HG03159 (cell line): ENCODE measurements around the gene MRTFB.
"Not testable (repeated sequence)": the region's sequence is repeated elsewhere in the genome, so short reads cannot be mapped to it uniquely, and the experiment has no call there.

Source experiments
- ATAC-seq: cut with Tn5 transposase; IDR thresholded peaks from one replicate; pipeline ENCODE4 v1.9.1; 2021; ENCODE audit warnings: mild to moderate bottlenecking, moderate library complexity; ENCODE audit not compliant: unreplicated experiment

Gene MRTFB

DNA sequence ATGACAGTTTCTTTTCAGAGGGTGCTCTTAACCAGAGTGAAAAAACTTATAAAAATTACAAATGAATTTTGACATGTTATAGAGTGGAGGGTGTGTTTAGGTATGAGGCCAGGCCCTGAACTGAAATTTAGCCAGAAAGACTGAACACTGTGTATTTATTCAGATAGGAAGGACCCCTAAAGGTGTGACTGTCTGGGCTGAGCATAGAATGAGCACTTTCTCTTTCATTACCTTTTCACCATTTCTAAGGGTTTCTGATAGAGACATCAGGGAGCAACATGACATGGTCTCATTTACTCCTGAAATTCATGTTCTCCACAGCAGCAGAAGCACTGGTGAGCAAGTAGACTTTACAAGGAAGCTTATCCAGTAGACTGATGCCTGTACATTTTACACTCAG lies 32.9 kb downstream of the MRTFB start:
- no peak for ATAC-seq

DNA sequence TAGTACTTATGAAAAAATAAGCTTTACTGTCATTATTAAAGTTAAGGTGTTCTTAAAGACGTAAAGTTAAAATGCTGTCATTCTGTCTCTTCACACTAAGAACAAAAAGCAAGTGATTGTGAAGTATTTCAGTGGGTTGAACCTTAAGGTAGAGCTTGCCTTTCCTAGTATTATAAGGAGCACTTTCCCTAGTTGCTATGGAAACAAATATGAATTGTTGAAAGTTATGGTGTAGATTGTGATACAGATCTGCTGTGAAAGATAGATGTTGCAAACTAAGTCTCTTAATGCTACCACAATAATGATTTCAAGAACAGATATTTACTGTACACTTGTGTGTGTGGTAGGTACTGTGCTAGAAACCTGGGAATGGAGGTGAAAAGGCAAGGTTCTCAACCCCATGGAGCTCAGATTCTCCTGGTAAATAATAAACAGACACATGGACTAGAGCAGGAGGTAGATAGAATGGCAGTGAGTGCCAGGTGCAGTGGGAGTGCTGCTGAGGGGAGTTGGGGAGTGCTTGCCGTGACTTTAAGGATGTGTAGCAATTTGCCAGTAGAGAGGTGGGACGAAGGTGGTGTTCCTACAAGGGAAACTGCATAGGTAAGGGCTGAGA lies 34.7 kb downstream of the MRTFB start:
- ATAC-seq, result no peak

DNA sequence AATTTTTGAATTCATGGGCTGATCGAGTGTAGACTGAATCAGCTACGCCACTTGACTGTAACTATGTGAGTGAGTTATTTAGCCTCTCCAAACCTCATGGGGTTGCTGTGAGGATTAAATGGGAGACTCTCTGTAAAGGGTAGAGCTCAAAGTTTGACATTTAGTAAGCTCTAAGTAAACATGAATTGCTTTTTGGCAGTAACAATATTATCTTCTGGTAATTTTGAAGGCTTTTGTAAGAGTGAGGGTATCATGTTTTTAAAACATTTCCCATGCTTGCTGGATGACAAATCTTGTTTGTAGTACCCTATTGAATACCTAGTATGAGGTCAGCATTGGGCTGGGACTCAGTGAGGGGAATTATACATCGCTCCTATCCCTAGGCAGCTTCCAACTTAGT lies 35.3 kb downstream of the MRTFB start:
- ATAC-seq, result no peak

DNA sequence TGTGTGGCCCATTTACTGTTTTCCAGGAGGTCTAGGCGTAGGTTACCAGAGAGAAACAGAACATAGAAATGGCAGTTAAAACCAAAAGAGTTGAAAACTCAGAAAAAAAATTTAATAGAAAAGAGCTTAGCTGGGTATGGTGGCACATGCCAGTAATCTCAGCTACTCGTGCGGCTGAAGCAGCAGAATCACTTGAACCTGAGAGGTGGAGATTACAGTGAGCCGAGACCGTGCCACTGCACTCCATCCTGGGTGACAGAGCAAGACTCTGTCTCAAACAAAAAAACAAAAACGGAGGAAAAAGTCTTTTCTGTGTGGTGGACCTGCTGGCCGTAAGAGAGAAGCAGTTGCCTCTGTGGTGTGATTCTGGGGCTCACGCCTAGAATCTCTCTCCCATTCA lies 35.8 kb downstream of the MRTFB start:
- ATAC-seq, result no peak

DNA sequence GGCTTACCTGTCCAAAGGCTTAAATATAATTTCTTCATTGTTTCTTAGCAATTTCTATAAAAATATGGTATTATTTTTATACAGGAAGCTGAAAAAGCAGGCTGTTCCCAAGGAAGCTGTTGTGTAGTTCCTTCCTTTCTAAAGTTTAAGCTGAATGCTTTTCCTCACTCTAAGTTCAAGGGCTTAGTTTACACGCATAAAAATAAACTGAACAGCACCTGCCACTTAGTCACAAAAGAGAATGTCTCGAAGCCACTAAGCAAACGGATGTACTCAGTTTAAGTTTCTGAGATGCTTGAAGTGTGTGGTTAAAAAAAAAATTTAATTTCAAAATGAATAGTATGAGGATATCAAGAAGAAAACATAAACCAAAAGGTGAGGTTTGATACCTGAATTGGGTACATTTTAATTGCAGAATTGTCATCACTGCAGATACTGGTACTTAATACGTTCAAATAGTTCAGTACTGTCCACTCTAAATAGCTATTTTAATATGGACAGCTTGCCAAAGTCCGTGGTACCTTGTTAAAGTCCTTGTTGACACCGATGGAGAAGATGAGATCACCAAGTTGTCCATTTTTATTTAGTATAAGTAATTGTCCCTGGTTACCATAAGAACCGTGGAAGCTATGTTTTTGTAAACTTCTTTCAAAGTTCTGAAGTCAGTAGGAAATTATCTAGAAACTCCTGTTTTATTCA lies 38.1 kb downstream of the MRTFB start:
- no peak for ATAC-seq

DNA sequence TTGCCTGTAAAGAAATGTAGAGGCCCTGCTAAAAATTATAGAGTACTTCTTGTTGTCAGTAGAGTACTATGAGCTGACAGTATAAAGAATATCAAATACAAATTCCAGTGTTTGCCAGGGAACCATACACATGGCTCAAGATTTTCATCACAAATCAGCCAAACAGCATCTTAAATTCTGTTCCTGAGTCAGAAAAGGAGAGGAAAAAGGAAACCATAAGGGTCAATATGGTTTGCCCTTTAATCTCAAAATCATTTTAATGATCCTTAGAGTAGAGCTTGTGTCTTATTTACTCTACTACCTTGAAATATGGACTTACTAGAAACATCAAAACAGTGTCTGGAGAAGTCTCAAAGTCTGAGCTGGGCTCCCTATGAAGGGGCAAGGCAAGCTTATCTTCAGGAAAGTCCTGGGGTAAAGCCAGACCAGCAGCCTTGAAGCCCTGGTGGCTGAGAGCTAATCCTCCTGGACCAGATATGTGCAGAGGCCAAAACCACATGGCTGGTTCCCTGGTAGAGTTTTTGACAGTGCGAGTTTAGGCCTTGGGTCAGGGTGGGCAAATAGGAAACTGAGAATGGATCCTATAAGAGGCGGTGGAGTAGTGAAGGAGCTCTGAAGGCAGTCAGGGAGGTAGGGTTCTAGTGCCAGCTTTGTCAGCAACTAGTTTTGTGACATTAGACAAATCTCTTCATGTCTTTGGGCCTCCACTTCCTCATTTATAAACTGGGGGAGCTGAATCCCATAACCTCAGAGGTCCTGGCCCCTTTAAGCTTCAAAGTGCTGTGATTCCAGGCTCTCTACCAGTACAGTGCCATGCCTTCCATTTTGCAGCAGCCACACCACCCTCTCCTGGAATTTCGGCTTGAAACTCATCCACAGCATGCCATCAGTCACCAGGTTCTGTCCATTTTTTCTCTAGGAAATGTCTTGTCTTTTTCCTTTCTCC lies 38.9 kb downstream of the MRTFB start:
- ATAC-seq, result no peak

DNA sequence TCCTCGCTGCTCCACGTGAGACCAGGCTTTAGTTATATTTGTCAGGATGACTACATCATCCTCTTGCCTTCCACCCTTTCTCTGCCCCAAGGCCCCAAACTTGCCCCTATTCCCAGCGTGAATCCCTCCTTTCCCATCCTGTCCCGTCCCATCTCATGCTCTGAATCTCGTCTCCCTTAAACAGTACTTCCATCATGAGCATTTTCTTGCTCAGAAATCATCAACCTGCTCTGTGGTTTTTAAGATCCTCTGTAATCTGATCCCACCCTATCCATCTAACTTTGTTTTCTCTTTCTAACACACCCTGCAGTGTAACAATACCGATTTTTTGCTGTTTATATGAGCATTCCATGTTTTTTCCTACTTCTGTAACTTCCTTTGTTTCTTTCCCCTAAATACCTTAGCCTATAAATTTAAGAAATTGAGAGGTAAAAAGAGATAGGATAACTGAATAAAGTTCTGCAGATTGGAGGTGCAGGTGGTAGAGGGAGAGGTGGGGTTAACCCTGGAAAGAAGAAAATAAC lies 39.7 kb downstream of the MRTFB start:
- no peak for ATAC-seq

DNA sequence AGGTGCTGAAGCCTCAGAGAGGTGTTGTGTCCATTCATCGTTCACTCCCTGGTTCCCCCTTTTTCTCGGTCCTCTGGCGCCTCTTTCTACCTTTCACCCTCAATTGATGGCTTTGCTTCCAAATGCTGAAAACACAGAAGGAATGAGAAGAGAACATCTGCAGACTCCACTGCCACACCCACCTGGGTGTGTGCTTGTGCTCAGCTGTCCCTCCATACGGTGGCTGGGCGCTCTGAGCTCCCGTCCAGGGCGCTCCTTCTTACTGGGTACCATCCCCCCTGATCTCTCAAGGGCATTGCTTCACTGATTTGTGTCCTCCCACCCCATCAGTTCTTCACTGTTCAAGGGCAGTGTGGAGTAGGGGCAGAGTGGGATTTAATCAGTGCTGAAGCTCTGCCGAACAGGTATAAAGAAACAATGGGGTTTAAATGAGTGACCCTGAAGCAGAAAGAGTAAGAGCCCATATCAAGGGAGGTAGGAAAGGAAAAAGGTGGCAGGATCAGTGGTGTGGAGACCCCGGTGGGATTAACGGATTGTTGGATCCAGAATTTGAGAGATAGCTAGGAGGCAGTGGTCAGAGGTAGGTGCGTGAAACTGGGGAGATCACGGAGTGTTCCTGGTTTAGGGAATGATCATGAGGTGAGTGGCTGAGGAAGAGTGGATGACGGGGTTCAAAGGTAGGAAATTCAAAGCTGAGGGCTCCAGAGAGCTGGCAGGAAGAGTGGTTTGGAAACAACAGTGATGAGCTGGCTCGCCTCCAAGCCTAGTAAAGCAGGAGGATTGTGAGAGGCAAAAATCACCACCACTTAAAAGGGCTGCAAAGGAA lies 40.8 kb downstream of the MRTFB start:
- no peak for ATAC-seq

DNA sequence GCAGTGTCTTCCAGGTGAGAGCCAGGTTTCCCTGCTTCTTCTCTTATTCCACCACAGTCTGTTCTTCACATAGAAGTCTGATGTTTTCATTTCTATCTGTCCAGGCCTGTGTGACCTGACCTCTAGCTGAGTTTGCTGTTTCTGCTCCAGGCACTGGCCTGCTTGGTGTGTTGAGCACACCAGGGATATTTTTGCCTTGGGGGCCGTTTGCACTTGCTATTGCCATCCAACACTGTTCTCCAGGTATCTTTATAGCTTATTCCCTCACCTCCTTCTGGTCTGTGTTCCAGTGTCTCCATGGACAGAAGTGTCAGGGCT lies 41.4 kb downstream of the MRTFB start:
- ATAC-seq, result no peak

DNA sequence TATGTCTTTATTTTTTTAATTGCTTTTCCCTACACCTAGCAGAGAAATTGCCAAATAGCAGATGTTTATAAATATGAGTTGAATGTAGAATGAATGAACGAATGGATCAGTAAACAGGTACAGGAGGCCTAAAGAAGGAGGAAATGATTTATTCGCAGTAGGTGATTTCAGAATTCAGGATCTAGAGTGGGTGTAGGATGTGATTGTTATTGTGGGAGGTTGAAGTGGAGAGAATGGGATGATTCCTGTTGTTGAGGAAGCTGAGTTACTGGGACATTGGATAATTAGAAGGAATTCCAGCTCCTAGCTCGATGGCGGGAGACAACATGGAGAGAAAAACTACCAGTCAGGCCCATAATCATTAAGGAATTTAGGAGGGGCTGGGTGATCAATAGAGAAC lies 42.2 kb downstream of the MRTFB start:
- ATAC-seq, result no peak

DNA sequence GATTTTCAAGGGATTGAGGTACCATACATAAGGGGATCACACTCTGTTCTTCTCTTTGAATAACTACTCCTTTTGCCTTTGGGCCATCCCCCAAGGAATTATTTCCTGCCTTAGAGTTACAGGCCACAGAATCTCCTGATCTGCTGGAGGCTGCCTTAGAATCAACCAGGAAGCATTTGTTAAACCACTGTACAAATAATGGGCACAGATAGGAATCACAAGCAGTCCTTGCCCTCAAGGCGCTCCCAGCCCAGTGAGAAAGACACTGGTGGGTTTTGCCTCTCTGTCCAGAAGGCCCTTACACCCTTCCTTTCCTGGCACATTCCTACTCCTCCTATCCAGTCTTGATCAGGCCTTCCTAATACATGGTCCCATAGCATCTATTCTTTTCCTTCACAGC lies 45.9 kb downstream of the MRTFB start:
- no peak for ATAC-seq

DNA sequence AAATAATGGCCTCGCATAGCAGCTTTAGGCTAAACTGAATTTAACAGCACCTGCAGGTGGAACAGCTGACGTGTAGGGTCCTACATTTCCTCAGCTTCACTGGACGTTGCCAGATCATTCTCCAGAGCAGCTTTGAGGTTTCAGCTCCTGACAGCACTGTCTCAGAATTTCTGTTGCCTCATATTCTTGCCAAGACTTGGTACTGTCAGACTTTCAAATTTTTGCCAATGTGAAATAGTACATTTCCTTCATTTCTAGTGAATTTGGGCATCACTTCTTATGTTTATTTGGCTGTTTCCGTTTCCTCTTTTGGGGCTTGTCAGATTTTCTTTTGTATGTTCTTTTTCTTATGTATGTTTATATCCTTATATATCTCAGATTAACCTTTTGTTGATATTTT lies 48.7 kb downstream of the MRTFB start:
- ATAC-seq, result no peak

DNA sequence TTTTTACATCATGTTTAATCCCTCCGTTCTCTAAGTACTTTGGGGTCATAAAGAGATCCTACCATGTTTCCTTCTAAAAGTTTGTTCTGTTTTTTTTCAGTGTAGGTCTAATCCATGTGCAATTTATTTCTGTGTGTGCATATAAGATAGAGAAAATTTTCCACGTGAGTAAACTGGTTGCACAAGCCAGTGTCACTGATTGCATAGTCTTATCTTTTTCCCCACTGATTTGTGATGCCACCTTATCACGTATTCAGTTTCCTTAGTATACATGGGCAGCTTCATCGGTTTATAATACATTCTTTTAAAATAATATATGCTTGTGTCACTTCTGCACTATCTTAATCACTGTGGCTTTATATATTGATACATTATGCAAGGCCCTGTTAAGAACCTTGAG lies 49.2 kb downstream of the MRTFB start:
- ATAC-seq, result no peak

DNA sequence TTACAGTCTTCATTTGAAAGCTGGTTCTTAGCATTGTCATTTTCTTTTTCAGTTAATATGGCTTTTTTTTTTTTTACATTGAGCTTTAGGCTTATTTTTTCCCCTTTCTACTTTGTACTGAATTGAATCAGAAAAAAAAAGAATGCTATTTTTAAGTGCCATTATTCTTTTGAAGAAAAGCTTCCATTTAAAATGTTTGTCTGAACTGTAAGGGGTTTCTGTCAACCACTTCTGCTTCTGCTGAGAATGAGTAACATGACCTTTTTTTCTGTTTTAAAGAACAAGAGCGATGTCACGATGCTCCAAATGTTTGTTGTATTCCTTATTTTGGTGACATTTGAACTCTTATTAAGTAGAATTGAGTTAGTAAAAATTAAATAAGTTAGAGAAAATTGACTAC lies 50.0 kb downstream of the MRTFB start:
- no peak for ATAC-seq

DNA sequence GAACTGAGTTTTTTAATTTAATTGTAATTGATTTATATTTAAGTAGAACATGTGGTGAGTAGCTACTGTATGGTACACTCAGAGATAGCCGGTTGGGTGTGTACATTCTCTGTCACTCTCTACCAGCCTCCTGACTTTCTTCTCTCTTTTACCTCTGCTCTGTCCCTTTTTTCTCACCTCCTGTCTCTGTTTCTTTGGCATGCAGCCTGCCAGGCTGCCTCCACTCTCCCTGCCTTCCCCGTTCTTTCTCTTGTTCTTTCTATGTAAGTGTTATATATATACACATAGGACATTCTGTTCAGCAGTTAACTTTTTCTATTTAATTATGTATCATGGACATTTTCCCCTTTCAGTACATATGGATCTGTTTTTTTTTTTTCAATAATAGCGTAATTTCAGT lies 50.8 kb downstream of the MRTFB start:
- ATAC-seq, result no peak

DNA sequence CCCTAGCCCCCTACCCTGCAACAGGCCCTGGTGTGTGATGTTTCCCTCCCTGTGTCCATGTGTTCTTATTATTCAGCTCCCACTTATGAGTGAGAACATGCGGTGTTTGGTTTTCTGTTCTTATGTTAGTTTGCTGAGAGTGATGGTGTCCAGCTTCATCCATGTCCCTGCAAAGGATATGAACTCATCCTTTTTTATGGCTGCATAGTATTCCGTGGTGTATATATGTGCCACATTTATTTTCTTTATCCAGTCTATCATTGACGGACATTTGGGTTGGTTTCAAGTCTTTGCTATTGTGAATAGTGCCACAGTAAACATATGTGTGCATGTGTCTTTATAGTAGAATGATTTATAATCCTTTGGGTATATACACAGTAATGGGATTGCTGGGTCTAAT lies 51.3 kb downstream of the MRTFB start:
- ATAC-seq, result not testable (repeated sequence)

DNA sequence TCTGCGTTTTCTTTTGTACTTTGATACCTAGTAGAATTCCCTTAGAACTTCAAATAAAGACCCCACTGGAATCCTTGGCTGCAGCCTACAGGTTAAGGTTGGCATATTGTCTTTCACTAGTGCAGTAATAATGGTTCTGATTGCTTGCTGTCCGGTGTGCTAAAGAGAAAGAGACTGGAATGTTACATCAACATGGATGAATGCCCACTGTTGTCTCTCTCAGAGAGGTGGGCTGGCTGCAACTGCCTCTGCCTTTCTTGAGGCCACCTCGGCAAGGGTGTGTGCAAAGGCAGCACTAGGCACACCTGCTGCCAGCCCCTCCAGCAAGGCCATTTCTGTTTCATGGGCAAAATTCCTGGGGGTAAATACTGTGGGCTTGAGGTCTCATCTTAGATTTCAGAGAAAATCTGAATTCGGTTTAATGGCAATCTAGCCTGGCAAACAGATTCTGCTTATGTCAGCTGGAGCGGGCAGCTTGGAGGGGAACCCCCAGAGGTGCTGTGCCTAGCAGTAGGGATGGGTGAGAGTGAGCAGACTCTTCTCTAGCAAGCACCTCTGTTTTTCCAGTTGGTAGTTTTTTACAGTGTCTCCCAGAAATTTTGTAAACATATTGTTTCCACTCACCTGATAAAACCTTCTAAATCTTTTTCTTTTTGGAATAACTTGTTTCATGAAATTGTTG lies 54.0 kb downstream of the MRTFB start:
- no peak for ATAC-seq

DNA sequence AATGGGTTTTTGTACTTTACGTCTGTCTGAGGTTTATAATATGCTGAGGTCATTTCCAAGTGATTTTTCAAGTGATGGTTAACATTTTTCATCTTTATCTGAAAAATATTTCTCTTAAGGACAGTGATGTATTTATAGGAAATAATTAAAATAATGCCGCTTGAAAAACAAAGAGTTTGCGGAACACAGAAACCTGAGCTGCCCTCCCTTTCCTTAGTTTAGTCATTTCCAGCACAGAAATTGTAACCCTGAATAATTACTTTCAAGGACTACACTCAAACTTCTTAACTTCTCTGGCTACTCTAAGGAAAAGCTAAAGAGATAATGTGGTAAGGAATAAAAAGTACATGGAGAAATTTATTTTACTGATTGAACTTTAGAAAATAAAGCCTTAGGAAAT lies 54.6 kb downstream of the MRTFB start:
- ATAC-seq, result no peak

DNA sequence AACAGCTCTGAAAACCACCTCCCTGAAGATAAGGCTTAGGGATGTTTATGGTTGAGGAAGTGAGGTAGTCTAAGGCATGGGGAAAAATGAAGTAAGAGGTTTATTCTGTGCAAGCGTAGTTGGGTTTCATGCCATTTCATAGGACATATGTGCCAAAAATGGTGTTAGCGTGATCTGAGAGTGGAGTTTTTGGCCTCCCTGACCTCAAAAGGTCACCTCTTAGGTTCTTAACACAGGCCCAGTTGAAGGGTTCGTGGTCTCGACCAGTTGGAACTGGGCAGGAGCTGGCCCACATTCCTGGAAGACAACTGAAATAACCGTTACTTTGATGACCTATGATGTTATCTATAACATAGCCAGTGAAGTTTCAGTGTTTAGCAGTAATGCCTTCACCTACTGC lies 57.0 kb downstream of the MRTFB start:
- no peak for ATAC-seq

DNA sequence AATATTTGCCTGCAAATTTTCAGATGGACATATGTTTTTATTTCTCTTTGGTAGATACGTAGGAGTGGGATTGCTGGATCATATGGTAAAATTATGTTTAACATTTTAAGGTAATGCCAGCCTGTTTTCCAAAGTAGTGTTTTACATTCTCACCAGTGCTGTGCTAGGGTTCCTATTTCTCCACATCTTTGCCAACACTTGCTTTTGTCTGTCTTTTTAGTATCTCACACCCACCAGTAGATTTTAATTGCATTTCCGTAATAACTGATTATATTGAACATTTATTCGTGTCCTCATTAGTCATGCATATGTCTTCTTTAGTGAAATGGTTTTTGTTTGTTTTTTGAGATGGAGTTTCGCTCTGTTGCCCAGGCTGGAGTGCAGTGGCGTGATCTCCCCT lies 58.4 kb downstream of the MRTFB start:
- ATAC-seq, result no peak
